HG03342 (cell line): ENCODE results near the gene TAF10.
A peak's percentile ranks its signal among the peaks of the same experiment; 100 is the strongest.

Experiments used
- ATAC-seq: cut with Tn5 transposase; IDR thresholded peaks from one replicate; pipeline ENCODE4 v1.9.1; 2021; ENCODE audit warnings: mild to moderate bottlenecking, moderate library complexity; ENCODE audit not compliant: unreplicated experiment

TAF10 gene

GRCh38 chr11:6640985-6641701 lies 29.1 kb upstream of the TAF10 start:
- no peak for ATAC-seq

DNA sequence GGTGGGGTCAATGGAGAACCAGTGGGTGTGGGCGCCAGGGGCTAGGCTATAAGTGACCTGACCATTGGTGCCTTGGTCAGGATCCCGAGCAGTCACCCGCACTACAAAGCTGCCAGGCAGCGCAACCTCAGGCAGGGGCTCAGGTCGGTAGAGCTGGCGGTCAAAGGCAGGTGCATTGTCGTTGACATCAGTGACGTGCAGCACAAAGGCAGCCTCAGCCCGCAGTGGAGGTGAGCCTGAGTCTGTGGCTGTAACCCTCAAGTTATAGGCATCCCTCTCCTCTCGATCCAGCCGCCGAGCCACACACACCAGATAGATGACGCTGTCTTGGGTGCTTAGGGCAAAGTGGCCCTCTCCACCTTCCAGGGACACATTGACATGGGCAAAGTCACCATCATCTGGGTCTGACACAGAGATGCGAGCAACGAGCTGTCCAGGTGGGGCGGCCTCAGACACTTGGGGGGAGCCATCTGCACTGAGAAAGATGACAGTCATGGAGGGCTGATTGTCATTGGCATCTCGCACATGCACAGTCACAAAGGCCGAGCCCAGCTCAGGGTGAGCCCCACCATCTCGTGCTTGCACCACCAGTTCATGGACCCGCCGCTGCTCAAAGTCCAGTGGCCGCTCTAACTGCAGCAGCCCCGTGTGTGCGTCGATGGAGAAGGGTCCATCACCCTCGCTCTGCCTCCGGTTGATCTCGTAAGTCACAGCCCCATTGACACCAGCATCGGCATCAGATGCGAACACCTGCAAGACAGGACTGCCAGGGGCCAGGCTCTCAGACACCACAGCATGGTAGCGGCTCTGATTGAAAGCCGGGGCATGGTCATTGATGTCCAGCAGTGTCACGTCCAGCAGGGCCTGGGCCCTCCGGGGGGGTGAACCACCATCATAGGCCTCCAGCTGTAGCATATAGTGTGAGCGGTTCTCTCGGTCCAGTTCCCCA lies 28.3 kb upstream of the TAF10 start:
- no peak for ATAC-seq

GRCh38 chr11:6638429-6638828 lies 26.4 kb upstream of the TAF10 start:
- ATAC-seq, result no peak

- ATAC-seq, result no peak
These were observed 25.9 kb upstream of the TAF10 start for GRCh38 chr11:6637871-6638270.

- ATAC-seq, result no peak
These were observed 24.5 kb upstream of the TAF10 start for GRCh38 chr11:6636480-6636879.

DNA sequence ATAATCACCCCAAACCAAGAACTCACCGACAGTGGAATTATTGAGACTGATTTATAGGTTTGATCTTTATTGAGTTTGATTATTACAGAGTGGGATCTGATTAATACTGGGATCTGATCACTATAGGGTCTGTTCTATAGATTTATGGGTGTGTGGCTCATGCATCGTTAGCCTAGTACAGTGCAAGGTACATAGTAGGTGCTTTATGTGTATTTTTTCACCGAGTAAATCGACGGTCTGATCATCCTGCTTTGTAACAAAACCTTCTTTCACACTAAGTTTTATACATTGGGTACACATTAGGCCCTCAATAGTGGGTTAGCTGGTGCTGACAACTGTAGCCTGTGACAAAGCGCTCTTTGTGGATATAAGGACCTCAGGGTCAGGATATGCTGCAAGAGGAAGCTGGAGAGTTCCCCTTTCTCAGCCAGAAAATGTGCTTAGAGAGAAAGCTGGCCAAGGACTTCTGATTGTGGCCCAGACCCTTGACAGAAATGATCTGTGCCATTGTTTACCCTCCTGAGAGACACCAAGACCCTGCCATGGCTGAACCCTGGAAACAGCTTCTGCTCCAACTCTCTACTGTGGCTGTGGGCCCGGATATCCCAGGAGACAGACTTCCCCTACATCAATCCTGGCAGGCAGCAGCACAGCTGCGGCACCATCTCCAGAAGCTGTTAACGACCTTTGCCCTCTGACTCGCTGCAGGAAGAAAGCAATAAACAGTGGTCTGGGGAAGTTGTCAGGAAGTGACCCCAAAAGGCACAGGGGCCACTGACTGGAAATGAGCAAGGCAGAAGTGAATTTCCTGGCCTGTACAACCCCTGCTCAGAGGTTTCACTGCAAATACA lies 23.3 kb upstream of the TAF10 start:
- ATAC-seq, result no peak

DNA sequence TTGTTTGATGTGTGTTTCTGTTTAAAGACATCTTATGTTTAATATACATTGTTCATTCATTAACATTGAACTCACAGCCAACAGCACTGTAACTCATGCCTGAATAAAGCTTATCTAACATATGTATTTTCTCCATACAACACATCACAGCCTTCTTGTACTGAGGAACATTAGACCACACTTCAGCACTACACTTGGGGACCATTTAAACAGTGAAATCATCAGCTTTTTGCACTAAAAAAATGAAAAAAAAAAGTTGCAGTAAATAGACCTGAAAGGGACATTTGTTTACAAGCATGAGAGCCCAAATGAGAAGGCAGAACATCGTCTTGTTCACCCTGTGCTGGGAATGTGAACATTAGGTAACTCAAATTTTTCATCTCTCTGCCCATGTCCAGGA lies 22.5 kb upstream of the TAF10 start:
- ATAC-seq, result no peak

DNA sequence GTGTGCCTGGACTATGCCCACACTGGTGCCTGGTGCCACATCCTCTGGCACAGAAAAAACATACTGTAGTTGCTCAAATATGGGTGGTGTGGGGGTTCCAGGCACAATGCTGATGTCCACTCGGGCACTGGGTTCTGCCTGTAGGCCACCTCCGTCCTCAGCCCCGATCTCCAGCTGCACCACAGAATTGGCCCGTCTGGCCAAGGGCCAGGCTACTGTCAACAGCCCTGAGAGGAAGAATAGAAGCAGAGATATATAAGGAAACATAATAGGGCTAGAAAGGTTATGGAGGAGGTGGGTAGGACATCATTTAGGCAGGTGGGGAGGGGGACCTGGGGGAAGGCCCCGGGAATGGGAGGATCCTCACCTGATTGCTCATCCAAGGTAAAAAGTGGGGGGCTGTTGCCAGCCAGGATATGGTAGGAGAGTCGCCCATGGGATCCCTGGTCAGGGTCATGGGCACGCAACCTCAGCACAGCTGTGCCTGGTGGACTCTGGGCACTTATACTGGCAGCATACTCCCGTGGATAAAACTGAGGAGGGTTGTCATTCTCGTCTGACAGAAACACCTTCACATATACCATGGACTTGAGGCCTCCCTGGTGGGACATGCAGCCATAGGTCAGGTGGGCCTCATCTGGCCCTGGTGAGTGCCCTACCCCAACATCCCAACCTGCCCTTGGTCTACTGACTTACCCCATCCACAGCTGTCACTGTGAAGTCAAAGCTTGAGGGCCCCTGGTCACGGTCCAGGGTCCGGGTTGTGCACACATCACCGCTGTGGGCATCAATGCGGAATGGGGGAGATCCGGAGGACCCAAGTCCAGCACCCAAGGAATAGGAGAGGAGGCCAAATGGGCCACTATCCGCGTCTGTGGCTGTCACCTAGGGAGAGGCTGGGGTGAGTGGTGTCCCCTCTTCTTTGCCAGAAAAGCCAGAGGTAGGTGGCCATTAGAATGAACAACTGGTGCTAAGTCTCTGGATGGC lies 21.7 kb upstream of the TAF10 start:
- ATAC-seq, result no peak

- ATAC-seq, result no peak
These were observed 20.4 kb upstream of the TAF10 start for GRCh38 chr11:6632116-6633073.

DNA sequence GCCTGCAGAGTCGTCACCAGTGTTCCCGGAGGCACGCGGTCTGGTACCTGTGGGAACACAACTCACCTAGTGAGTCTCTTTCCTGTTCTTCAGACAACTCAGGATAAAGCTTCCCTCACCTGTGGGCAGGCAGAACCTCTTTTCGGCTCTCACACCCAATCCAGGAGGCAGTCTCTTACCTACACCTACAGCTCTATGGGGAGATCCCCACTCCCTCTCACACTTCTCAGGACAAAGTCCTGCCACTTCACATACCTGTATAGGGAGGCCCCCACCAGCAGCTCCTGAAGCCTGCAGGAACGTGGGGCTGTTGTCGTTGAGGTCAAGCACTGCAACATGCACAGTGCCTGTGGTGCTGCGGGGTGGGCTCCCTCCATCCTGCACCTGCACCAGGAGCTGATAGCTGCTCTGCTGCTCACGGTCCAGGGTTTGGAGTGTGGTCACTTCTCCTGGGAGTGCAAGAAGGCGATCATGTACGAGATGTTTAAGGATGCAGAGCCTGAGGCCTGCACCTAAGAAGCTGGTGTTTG lies 19.4 kb upstream of the TAF10 start:
- no peak for ATAC-seq

GRCh38 chr11:6630632-6631291 lies 18.7 kb upstream of the TAF10 start:
- ATAC-seq, result no peak

- ATAC-seq, result no peak
These were observed 18.0 kb upstream of the TAF10 start for GRCh38 chr11:6629892-6630631.

DNA sequence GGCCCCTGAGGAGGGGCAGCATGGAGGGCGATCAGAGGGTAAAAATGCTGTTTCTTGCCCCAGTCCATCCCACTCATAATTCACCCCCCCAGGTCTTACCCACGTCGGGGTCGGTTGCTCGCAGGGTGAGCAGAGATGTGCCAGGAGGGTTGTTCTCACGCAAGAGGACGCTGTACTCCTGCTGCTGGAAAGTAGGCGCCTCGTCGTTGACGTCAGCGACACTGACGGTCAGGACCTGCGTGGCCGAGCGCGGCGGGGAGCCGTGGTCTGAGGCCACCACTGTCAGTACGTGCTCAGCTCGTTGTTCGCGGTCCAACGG lies 17.5 kb upstream of the TAF10 start:
- ATAC-seq, result no peak

- ATAC-seq, result no peak
These were observed 16.5 kb upstream of the TAF10 start for GRCh38 chr11:6628526-6628925.

- peak; percentile 69 for ATAC-seq
These were observed 15.8 kb upstream of the TAF10 start for GRCh38 chr11:6627762-6628241.

- ATAC-seq, result no peak
These were observed 15.2 kb upstream of the TAF10 start for GRCh38 chr11:6626971-6627761.
